AG08396 (cell line): ENCODE results near the gene PCDHGB2.
"Not testable (repeated sequence)": the region's sequence is repeated elsewhere in the genome, so short reads cannot be mapped to it uniquely, and the experiment has no call there.

Source experiments
- DNase-seq: peaks from one replicate; pipeline ENCODE4 v3.0.0; 2012; ENCODE audit warnings: low spot score, mixed read lengths

The PCDHGB2 gene

DNA sequence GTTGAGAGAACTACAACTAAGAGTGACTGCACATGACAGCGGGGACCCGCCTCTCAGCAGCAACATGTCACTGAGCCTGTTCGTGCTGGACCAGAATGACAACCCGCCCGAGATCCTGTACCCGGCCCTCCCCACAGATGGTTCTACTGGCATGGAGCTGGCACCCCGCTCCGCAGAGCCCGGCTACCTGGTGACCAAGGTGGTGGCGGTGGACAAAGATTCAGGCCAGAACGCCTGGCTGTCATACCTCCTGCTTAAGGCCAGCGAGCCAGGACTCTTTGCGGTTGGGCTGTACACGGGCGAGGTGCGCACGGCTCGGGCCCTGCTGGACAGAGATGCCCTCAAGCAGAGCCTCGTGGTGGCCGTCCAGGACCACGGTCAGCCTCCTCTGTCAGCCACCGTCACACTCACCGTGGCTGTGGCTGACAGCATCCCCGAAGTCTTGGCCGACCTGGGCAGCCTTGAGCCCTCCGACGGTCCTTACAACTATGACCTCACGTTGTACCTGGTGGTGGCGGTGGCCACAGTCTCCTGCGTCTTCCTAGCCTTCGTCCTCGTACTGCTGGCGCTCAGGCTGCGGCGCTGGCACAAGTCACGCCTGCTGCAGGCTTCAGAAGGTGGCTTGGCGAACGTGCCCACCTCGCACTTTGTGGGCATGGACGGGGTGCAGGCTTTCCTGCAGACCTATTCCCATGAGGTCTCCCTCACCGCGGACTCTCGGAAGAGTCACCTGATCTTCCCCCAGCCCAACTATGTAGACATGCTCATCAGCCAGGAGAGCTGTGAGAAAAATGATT, 24.9 kb downstream of the PCDHGB2 start:
- no peak for DNase-seq

DNA sequence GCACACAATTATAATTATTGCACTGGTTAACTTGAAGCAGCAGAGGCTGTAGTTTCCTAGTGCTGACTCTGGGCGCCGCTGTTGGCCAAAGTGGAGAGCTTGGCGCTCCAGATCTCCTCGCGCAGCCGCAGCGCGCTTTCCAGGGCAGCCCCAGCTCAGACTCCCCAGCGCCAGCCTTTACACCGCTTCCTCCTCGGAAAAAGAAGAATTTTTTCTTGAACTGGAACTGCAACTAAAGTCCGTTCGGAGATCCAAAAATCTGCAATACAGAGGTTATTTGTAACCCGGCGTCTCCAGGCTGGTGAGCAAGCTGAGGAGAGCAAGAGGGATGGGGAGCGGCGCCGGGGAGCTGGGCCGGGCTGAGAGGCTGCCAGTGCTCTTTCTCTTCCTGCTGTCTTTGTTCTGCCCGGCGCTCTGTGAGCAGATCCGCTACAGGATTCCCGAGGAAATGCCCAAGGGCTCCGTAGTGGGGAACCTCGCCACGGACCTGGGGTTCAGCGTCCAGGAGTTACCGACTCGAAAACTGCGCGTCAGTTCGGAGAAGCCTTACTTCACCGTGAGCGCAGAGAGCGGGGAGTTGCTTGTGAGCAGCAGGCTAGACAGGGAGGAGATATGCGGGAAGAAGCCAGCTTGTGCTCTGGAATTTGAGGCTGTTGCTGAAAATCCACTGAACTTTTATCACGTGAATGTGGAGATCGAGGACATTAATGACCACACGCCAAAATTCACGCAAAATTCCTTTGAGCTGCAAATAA, 27.9 kb downstream of the PCDHGB2 start, which contains the start of gene PCDHGB4:
TSS of gene PCDHGB4 (plus strand) at position 142 of the 755 bp plus-strand sequence. CDS start at position 329, 187 bp downstream.
- peak; percentile 31 for DNase-seq

DNA sequence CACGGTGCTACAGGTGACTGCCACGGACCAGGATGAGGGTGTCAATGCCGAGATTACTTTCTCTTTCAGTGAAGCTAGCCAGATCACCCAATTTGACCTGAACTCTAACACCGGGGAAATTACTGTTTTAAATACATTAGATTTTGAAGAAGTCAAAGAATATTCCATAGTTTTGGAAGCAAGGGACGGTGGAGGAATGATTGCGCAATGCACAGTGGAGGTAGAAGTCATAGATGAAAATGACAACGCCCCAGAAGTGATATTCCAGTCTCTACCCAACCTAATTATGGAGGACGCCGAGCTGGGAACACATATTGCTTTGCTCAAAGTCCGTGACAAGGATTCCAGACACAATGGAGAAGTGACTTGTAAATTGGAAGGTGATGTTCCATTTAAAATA, 28.9 kb downstream of the PCDHGB2 start:
- no peak for DNase-seq

DNA sequence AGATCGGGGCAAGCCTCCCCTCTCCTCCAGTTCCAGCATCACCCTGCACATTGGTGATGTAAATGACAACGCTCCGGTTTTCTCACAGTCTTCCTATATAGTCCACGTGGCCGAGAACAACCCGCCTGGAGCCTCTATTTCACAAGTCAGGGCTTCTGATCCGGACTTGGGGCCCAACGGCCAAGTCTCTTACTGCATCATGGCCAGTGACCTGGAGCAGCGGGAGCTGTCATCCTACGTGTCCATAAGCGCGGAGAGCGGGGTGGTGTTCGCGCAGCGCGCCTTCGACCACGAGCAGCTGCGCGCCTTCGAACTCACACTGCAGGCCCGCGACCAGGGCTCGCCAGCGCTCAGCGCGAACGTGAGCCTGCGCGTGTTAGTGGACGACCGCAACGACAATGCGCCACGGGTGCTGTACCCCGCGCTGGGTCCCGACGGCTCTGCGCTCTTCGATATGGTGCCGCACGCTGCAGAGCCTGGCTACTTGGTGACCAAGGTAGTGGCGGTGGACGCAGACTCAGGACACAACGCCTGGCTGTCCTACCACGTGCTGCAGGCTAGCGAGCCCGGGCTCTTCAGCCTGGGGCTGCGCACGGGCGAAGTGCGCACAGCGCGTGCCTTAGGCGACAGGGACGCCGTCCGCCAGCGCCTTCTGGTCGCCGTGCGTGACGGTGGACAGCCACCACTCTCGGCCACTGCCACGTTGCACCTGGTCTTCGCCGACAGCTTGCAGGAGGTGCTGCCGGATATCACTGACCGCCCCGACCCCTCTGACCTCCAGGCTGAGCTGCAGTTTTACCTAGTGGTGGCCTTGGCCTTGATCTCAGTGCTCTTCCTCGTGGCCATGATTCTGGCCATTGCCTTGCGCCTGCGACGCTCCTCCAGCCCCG, 29.6 kb downstream of the PCDHGB2 start:
- no peak for DNase-seq

DNA sequence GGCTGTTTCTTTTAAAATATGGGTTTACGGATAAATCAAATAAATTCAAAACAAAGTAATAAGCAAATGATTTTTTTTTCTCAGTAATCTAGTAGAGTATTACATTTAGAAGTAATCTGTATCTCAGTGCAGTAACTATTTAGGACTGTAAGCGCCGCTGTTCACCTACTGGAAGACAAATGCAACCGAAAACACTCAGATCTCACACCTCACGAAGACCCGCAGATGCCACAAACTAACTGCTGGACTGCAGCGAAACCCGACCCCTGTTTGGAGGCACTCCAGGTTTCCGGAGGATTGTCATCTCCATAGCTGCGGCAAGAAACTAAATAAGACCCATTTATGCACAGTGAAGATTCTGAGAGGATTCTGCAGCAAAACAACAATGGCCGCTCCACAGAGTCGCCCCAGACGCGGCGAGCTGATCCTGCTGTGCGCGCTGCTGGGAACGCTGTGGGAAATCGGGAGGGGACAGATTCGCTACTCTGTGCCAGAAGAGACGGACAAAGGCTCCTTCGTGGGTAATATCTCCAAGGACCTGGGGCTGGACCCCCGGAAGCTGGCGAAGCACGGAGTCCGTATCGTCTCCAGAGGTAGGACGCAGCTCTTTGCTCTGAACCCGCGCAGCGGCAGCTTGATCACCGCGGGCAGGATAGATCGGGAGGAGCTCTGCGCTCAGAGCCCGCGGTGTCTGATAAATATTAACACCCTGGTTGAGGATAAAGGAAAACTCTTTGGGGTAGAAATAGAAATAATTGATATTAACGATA, 32.8 kb downstream of the PCDHGB2 start, which contains the start of gene PCDHGA8:
TSS of gene PCDHGA8 (plus strand) at position 205 of the 770 bp plus-strand sequence. CDS start at position 386, 181 bp downstream.
- no peak for DNase-seq

DNA sequence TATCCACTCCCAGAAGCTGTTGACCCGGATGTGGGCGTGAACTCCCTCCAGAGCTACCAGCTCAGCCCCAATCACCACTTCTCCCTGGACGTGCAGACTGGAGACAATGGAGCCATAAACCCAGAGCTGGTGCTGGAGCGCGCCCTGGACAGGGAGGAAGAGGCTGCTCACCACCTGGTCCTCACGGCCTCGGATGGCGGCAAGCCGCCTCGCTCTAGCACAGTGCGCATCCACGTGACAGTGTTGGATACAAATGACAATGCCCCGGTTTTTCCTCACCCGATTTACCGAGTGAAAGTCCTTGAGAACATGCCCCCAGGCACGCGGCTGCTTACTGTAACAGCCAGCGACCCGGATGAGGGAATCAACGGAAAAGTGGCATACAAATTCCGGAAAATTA, 33.5 kb downstream of the PCDHGB2 start:
- no peak for DNase-seq

DNA sequence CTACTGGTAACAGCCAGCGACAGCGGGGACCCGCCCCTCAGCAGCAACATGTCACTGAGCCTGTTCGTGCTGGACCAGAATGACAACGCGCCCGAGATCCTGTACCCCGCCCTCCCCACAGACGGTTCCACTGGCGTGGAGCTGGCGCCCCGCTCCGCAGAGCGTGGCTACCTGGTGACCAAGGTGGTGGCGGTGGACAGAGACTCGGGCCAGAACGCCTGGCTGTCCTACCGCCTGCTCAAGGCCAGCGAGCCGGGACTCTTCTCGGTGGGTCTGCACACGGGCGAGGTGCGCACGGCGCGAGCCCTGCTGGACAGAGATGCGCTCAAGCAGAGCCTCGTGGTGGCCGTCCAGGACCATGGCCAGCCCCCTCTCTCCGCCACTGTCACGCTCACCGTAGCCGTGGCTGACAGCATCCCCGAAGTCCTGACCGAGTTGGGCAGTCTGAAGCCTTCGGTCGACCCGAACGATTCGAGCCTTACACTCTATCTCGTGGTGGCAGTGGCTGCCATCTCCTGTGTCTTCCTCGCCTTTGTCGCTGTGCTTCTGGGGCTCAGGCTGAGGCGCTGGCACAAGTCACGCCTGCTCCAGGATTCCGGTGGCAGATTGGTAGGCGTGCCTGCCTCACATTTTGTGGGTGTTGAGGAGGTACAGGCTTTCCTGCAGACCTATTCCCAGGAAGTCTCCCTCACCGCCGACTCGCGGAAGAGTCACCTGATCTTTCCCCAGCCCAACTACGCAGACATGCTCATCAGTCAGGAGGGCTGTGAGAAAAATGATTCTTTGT, 34.8 kb downstream of the PCDHGB2 start:
- DNase-seq, result not testable (repeated sequence)

DNA sequence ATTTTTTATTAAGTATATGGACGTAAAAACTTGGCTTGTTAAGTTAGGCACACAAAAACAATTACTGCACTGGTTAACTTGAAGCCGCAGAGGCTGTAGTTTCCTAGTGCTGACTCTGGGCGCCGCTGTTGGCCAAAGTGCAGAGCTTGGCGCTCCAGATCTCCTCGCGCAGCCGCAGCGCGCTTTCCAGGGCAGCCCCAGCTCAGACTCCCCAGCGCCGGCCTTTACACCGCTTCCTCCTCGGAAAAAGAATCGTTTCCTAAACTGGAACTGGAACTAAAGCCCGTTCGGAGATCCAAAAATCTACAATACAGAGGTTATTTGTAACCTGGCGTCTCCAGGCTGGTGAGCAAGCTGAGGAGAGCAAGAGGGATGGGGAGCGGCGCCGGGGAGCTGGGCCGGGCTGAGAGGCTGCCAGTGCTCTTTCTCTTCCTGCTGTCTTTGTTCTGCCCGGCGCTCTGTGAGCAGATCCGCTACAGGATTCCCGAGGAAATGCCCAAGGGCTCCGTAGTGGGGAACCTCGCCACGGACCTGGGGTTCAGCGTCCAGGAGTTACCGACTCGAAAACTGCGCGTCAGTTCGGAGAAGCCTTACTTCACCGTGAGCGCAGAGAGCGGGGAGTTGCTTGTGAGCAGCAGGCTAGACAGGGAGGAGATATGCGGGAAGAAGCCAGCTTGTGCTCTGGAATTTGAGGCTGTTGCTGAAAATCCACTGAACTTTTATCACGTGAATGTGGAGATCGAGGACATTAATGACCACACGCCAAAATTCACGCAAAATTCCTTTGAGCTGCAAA, 38.2 kb downstream of the PCDHGB2 start, which contains the start of gene PCDHGB5:
TSS of gene PCDHGB5 (plus strand) at position 192 of the 796 bp plus-strand sequence. CDS start at position 373, 181 bp downstream.
- DNase-seq, result peak; percentile 66

DNA sequence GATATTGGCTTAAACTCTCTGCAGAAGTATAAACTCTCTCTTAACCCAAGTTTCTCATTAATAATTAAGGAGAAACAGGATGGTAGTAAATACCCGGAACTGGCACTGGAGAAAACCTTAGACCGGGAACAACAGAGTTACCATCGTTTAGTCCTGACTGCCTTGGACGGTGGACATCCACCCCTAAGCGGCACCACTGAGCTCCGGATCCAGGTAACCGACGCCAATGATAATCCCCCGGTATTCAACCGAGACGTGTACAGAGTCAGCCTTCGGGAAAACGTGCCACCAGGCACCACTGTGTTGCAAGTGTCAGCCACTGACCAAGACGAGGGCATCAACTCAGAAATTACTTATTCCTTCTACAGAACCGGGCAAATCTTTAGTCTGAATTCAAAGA, 38.8 kb downstream of the PCDHGB2 start:
- no peak for DNase-seq

DNA sequence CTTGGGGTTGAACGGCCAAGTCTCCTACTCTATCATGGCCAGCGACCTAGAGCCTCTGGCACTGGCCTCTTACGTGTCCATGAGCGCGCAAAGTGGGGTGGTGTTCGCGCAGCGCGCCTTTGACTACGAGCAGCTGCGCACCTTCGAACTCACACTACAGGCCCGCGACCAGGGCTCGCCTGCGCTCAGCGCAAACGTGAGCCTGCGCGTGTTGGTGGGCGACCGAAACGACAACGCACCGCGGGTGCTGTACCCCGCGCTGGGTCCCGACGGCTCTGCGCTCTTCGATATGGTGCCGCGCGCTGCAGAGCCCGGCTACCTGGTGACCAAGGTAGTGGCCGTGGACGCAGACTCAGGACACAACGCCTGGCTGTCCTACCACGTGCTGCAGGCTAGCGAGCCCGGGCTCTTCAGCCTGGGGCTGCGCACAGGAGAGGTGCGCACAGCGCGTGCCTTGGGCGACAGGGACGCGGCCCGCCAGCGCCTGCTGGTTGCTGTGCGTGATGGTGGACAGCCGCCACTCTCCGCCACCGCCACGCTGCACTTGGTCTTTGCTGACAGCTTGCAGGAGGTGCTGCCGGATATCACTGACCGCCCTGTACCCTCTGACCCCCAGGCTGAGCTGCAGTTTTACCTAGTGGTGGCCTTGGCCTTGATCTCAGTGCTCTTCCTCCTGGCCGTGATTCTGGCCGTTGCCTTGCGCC, 39.9 kb downstream of the PCDHGB2 start:
- no peak for DNase-seq

DNA sequence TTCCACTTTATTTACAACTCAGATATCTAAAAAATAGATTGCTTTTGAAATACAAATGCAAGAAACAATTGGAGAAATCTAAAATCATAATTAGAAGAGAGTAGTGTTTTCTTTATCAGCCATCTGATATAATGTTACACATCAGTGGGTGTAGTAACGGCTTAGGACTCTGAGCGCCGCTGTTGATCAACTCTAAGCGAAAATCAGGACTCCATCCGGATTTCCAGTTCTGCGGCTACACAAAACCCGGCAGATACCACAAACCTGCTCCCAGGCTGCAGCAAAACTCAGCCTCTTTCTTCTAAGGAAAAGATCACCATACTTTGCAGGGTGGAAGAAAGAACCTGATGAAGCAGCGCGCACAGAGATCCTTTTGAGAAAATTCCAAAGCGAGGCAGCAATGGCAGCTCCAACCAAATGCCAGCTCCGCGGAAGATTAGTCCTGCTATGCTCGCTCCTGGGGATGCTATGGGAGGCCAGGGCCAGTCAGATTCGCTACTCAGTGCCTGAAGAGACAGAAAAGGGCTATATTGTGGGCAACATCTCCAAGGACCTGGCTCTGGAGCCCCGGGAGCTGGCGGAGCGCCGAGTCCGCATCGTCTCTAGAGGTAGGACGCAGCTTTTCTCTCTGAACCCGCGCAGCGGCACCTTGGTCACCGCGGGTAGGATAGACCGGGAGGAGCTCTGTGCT, 42.9 kb downstream of the PCDHGB2 start, which contains the start of gene PCDHGA9:
TSS of gene PCDHGA9 (plus strand) at position 226 of the 691 bp plus-strand sequence. CDS start at position 401, 175 bp downstream.
- DNase-seq, result peak; percentile 70

DNA sequence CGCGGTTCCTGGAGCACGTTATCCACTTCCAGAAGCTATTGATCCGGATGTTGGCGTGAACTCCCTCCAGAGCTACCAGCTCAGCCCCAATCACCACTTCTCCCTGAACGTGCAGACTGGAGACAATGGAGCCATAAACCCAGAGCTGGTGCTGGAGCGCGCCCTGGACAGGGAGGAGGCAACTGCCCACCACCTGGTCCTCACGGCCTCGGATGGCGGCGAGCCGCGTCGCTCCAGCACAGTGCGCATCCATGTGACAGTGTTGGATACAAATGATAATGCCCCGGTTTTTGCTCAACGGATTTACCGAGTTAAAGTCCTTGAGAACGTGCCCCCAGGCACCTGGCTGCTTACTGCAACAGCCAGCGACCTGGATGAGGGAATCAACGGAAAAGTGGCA, 43.6 kb downstream of the PCDHGB2 start:
- no peak for DNase-seq

DNA sequence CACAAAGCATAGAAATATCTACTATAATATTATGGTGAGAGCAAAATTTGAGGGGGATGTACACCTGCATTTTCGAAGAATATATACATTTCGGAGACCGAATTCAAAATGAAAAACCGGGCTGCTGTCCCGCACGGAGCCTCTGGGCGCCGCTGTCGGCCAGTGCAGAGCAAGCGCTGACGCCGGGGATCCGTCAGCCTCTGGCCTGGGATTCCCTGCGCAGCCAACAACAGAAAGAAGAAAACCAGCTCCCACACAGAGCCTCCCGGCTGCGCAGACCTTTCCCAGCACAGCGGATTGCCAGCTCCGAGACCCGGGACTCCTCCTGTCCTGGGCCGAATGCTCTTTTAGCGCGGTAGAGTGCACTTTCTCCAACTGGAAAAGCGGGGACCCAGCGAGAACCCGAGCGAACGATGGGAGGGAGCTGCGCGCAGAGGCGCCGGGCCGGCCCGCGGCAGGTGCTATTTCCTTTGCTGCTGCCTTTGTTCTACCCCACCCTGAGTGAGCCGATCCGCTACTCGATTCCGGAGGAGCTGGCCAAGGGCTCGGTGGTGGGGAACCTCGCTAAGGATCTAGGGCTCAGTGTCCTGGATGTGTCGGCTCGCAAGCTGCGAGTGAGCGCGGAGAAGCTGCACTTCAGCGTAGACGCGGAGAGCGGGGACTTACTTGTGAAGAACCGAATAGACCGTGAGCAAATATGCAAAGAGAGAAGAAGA, 48.2 kb downstream of the PCDHGB2 start, which contains the start of gene PCDHGB6:
TSS of gene PCDHGB6 (plus strand) at position 232 of the 716 bp plus-strand sequence. CDS start at position 414, 182 bp downstream.
- DNase-seq, result not testable (repeated sequence)

DNA sequence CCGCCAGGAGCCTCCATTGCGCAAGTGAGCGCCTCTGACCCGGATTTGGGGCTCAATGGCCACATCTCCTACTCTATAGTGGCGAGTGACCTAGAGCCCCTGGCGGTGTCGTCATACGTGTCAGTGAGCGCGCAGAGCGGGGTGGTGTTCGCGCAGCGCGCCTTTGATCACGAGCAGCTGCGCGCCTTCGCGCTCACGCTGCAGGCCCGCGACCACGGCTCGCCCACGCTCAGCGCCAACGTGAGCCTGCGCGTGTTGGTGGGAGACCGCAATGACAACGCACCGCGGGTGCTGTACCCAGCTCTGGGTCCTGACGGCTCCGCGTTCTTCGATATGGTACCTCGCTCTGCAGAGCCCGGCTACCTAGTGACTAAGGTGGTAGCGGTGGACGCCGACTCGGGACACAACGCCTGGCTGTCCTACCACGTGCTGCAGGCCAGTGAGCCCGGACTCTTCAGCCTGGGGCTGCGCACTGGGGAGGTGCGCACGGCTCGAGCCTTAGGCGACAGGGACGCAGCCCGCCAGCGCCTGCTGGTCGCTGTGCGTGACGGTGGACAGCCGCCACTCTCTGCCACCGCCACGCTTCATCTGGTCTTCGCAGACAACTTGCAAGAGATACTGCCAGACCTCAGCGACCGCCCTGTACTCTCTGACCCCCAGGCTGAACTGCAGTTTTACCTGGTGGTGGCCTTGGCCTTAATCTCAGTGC, 50.0 kb downstream of the PCDHGB2 start:
- DNase-seq, result no peak

DNA sequence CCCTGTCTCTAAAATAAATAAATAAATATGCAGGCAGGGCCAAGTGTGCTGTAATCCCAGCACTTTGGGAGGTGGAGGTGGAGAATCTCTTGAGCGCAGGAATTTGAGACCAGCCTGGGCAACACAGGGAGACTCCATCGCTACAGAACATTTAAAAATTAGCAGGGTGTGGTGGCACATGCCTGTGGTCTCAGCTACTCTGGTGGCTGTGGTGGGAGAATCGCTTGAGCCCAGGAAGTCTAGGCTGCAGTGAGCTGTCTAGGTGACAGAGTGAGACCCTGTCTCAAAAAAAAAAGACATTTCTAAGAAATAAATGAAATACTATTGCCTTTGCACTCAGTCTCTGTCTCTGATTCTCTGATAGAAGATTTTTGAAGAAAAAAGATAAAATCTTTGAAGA, 51.8 kb downstream of the PCDHGB2 start:
- DNase-seq, result no peak
